GM23248 (cell line): ENCODE data around the gene USF2. TPM values are rescaled to one million over a fixed set of nuclear protein-coding genes. Genes with fewer than 3 reads are reported as not detected.

Experiments used
- DNase-seq: peaks from one replicate; pipeline ENCODE4 v3.0.0-alpha.2; 2015
- H2AFZ ChIP-seq: fragments of 200-600 bp; sonication (generic); 2 replicates; pipeline ENCODE4 v1.6.1; 2016; ENCODE audit warnings: antibody characterized with exemption
- H3F3A ChIP-seq: fragments of 200-600 bp; sonication (generic); 2 replicates; pipeline ENCODE4 v1.6.1; 2016; ENCODE audit warnings: mild to moderate bottlenecking, antibody characterized with exemption, mixed run types; ENCODE audit not compliant: insufficient read depth
- H3K27ac ChIP-seq: fragments of 200-600 bp; sonication (generic); 2 replicates; pipeline ENCODE4 v1.5.1; 2016; ENCODE audit warnings: mild to moderate bottlenecking
- H3K27me3 ChIP-seq: fragments of 200-600 bp; sonication (generic); replicated peaks from 2 replicates; pipeline ENCODE4 v1.6.1; 2016; ENCODE audit warnings: mild to moderate bottlenecking; ENCODE audit not compliant: insufficient read depth
- H3K36me3 ChIP-seq: fragments of 200-600 bp; sonication (generic); 2 replicates; pipeline ENCODE4 v1.6.1; 2016; ENCODE audit warnings: low read depth, mild to moderate bottlenecking
- H3K4me1 ChIP-seq: fragments of 200-600 bp; sonication (generic); 2 replicates; pipeline ENCODE4 v1.6.1; 2016; ENCODE audit warnings: mild to moderate bottlenecking; ENCODE audit not compliant: insufficient read depth
- H3K4me2 ChIP-seq: fragments of 200-600 bp; sonication (generic); one replicate; pipeline ENCODE4 v1.6.1; 2016; ENCODE audit warnings: mild to moderate bottlenecking; ENCODE audit not compliant: unreplicated experiment
- H3K4me3 ChIP-seq: fragments of 200-600 bp; sonication (generic); 2 replicates; pipeline ENCODE4 v1.5.1; 2016; ENCODE audit warnings: mild to moderate bottlenecking
- H3K79me2 ChIP-seq: fragments of 200-600 bp; sonication (generic); 2 replicates; pipeline ENCODE4 v1.6.1; 2016; ENCODE audit warnings: mild to moderate bottlenecking; ENCODE audit not compliant: insufficient read depth
- H3K9ac ChIP-seq: fragments of 200-600 bp; sonication (generic); 2 replicates; pipeline ENCODE4 v1.6.1; 2016; ENCODE audit warnings: mild to moderate bottlenecking
- H3K9me2 ChIP-seq: fragments of 200-600 bp; sonication (generic); 2 replicates; pipeline ENCODE4 v1.6.1; 2016; ENCODE audit warnings: mixed run types, mild to moderate bottlenecking, moderate library complexity; ENCODE audit not compliant: insufficient read depth
- H3K9me3 ChIP-seq: fragments of 200-600 bp; sonication (generic); one replicate; pipeline ENCODE4 v1.6.1; 2017; ENCODE audit warnings: low read depth
- H4K20me1 ChIP-seq: fragments of 200-600 bp; sonication (generic); 2 replicates; pipeline ENCODE4 v1.6.0; 2016; ENCODE audit not compliant: insufficient read depth
- EZH2 ChIP-seq: fragments of 200-600 bp; sonication (generic); IDR thresholded peaks from 2 replicates; pipeline ENCODE4 v1.6.1; 2018; ENCODE audit warnings: antibody characterized with exemption, mild to moderate bottlenecking; ENCODE audit not compliant: insufficient read depth, poor library complexity, severe bottlenecking
- EZH2phosphoT487 ChIP-seq: fragments of 200-600 bp; sonication (generic); IDR thresholded peaks from 2 replicates; pipeline ENCODE4 v1.6.1; 2018; ENCODE audit warnings: antibody characterized with exemption, moderate library complexity, mild to moderate bottlenecking, low read depth; ENCODE audit not compliant: insufficient read depth
- WGBS, 2 experiments: methylation state at CpG; one replicate each; pipeline ENCODE4 v1.1.6; 2015 to 2017; ENCODE audit warnings: low lambda C conversion rate in 2 of 2, low coverage in 1 of 2; ENCODE audit errors: missing lambda C conversion rate in 2 of 2; 5-methylcytosine and 5-hydroxymethylcytosine counted together
- in situ Hi-C: fragments of 300-500 bp; cut with MboI; formaldehyde crosslinking; loops from 2 replicates; pipeline ENCODE4 v1.15.0; 2020
- polyA plus RNA-seq: library from polyadenylated mRNA; unstranded; fragments of >200 nt; fragmentation: Nextera tagmentation; extraction: Ambion mirVana; gene quantifications from 2 replicates; pipeline ENCODE4 v1.2.1, GENCODE V29; 2016
- total RNA-seq: library from RNA; depleted of rRNA; stranded (reverse); fragments of >200 nt; shearing (Covaris generic); gene quantifications from 2 replicates; pipeline ENCODE4 v1.2.3, GENCODE V29; 2014

USF2 gene
- total and polyA plus RNA-seq, 2 experiments from 2014 or later: 10.4 to 64.6 TPM

DNA sequence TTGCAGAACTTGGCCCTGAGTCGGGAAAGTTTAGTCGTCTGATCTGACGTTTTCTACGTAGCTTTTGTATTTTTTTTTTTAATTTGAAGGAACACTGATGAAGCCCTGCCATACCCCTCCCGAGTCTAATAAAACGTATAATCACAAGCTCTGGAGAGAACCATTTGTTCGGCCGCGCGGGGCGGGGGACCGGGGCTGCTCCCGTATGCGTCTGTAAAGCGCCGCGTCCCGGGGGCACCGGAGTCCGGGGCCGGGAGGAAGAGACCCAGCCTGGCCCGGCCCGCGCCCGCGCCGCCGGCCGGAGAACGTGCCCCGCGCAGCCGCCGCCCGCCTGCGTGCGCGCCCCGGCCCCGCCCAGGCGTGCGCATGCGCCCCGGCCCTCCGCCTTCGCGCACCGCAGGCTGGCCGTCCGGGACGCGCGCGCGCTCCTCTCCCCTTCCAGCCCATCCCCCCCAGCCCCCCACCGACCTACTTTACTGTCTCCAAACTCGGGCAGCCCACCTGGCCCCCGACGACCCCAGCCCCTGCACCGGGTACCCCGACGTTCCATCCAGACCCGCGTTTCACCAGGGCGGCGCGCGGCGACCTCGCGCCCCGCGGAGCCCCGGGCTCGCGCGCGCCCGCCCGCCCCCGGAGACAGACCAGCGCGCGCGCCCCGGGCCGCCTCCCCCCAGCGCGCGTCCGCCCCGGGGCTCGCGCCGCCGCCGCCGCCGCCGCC is 785 bp upstream of the USF2 start:
- H3K27me3 ChIP-seq: peaks cover 3% of the 10 kb centered on the region; the same call in 1 of the 2 replicates
- peak overlapping the region; percentile 96 for H3K9ac ChIP-seq
- H3K4me2 ChIP-seq: peak overlapping the region; percentile 95
- DNase-seq: peak; percentile 88
- H3F3A ChIP-seq: no peaks in the 10 kb centered on the region
- WGBS, 2 experiments: 0 to 2% methylated on average over 12 to 78 of the region's 100 CpGs
- no peaks in the 10 kb centered on the region; the same call in 1 of the 2 replicates for H3K4me1 ChIP-seq
- peak overlapping the region; percentile 98 for H3K4me3 ChIP-seq
- TF ChIP-seq EZH2phosphoT487: no peak
- TF ChIP-seq EZH2: no peak
- peaks cover 28% of the 10 kb centered on the region for H3K79me2 ChIP-seq
- no peaks in the 10 kb centered on the region for H3K9me3 ChIP-seq
- no peaks in the 10 kb centered on the region for H3K9me2 ChIP-seq
- H3K27ac ChIP-seq: peak overlapping the region; percentile 74
- in situ Hi-C loops: no loop called here
- H3K36me3 ChIP-seq: 0 out of 2 replicates have a peak, but pooled peaks cover 9% of the 10 kb centered on the region
- H4K20me1 ChIP-seq: no peaks in the 10 kb centered on the region
- H2AFZ ChIP-seq: peak overlapping the region; percentile 88

DNA sequence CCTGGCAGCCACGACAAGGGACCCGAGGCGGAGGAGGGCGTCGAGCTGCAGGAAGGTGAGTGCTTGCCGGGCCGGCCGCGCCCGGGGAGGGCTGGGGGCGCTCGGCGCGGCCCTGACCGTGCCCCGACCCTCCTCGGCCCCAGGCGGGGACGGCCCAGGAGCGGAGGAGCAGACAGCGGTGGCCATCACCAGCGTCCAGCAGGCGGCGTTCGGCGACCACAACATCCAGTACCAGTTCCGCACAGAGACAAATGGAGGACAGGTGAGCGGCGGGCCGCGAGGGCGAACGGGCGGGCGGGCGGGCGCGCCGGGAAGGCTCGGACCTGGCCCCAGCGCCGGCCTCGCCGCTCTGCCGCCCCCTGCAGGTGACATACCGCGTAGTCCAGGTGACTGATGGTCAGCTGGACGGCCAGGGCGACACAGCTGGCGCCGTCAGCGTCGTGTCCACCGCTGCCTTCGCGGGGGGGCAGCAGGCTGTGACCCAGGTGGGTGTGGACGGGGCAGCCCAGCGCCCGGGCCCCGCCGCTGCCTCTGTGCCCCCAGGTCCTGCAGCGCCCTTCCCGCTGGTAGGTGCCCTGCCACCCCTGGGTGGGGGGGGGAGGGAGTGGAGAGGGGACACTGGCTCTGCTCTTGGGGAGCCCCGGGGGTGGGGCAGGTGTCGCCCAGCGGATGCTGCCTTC is 816 bp downstream of the USF2 start:
- no peaks in the 10 kb centered on the region; the same call in 1 of the 2 replicates for H3K4me1 ChIP-seq
- no peaks in the 10 kb centered on the region for H3K27me3 ChIP-seq
- no peak for TF ChIP-seq EZH2
- no peak for TF ChIP-seq EZH2phosphoT487
- peak overlapping the region; percentile 83 for H3K9ac ChIP-seq
- H3K79me2 ChIP-seq: peaks cover 28% of the 10 kb centered on the region
- H3F3A ChIP-seq: no peaks in the 10 kb centered on the region
- peaks cover 9% of the 10 kb centered on the region; the same call in 1 of the 2 replicates for H3K36me3 ChIP-seq
- no peaks in the 10 kb centered on the region for H3K9me3 ChIP-seq
- peak overlapping the region; percentile 68; the same call in 1 of the 2 replicates for H2AFZ ChIP-seq
- WGBS, 2 experiments: 1 to 4% methylated on average over 32 to 65 of the region's 66 CpGs
- peak overlapping the region; percentile 75 for H3K4me3 ChIP-seq
- 0 out of 2 replicates have a peak overlapping the region, but pooled peaks have one; percentile 48 for H3K27ac ChIP-seq
- no peaks in the 10 kb centered on the region for H4K20me1 ChIP-seq
- in situ Hi-C loops: no loop called here
- no peaks in the 10 kb centered on the region for H3K9me2 ChIP-seq
- H3K4me2 ChIP-seq: peak overlapping the region; percentile 80
- DNase-seq: peak; percentile 86

DNA sequence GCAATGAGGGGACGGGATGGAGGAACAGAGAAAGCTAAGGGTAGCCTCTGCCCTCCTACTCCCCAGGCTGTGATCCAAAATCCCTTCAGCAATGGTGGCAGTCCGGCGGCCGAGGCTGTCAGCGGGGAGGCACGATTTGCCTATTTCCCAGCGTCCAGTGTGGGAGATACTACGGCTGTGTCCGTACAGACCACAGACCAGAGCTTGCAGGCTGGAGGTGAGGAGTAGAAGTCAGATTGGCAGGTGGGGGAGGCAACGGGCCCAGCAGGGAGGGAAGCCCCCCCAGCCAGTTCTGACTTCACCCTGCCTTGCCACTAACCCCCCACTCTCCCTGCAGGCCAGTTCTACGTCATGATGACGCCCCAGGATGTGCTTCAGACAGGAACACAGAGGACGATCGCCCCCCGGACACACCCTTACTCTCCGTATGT is 1.6 kb downstream of the USF2 start:
- WGBS, 2 experiments: 81 to 84% methylated on average over 16 of the region's 16 CpGs
- Histone ChIP-seq H3K79me2 (peaks cover 28% of the 10 kb centered on the region), H3K9me2 (no peaks in the 10 kb centered on the region), H3K4me1 (no peaks in the 10 kb centered on the region; the same call in 1 of the 2 replicates), H3K36me3 (peaks cover 9% of the 10 kb centered on the region; the same call in 1 of the 2 replicates), H3K27ac (no peak overlapping the region), H3F3A (no peaks in the 10 kb centered on the region), H4K20me1 (no peaks in the 10 kb centered on the region), H3K4me3 (no peak overlapping the region), H3K9ac (no peak overlapping the region), H3K4me2 (no peak overlapping the region), H3K9me3 (no peaks in the 10 kb centered on the region), H2AFZ (no peak overlapping the region), H3K27me3 (no peaks in the 10 kb centered on the region)
- TF ChIP-seq EZH2 (no peak), EZH2phosphoT487 (no peak)
- in situ Hi-C loops: no loop called here
- DNase-seq: no peak

DNA sequence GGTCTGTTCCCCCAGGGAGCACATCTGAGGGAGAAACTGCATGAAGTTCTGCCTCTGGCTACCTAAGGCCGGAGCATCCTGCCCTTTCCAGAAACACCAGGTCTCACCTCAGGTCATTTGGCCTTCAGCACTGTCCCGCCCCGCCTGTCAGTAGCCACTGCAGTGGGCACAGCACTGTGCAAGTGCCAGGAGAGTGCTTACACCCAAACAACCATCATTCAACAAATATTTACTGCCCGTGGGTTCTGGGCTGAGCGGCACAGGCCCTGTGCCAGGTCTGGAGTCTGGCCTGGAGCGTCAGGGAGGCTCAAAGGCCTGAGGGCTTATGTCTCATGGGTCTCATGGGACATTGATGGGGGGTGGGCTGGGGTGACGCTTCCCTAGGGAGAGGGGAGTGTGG is 2.8 kb downstream of the USF2 start:
- Histone ChIP-seq H3K4me2 (no peak overlapping the region), H3K9ac (no peak overlapping the region), H3K9me3 (no peaks in the 10 kb centered on the region), H3K79me2 (peaks cover 27% of the 10 kb centered on the region), H3F3A (no peaks in the 10 kb centered on the region), H3K36me3 (peaks cover 13% of the 10 kb centered on the region; the same call in 1 of the 2 replicates), H2AFZ (no peak overlapping the region), H3K9me2 (no peaks in the 10 kb centered on the region), H3K27ac (no peak overlapping the region), H3K4me1 (no peaks in the 10 kb centered on the region; the same call in 1 of the 2 replicates), H3K27me3 (no peaks in the 10 kb centered on the region), H4K20me1 (no peaks in the 10 kb centered on the region), H3K4me3 (no peak overlapping the region)
- TF ChIP-seq EZH2phosphoT487 (no peak), EZH2 (no peak)
- in situ Hi-C loops: no loop called here
- DNase-seq: no peak
- WGBS, 2 experiments: 78 to 81% methylated on average over 7 of the region's 7 CpGs
